ENCODE results near the gene GRK4.

The GRK4 gene

DNA sequence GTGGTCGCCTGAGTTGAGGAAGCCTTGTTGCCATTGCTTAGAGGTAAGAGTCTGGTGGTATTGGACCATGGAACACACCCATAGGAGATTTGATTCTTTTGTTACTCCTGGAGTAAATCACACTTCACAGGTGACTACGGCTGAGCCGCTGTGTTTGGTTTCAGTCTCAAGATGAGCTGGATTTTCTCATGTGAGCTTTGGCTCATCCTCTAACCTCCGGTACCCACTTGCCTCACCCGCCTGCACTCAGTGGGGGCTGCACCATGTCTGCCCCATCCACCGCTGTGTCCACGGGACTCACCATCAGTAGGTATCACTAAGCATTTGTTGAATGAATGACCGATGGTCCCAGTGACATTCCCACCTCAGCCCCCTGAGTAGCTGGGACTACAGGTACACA lies 58.3 kb downstream of the GRK4 start:
- H3K9me3 ChIP-seq (replicated peaks in 1 of 2; ENCODE audit: control insufficient read depth in 2 of 2, insufficient read depth in 1 of 2, low read depth in 1 of 2, low read length in 2 of 2): peaks cover 2 to 7% of the 10 kb centered on the region in 2 donors
- H2BK5ac ChIP-seq (ENCODE audit: low read length): no peak overlapping the region
- no peak for DNase-seq (ENCODE audit: low spot score)
- H3K4ac ChIP-seq (ENCODE audit: low read length): no peak overlapping the region
- no peak overlapping the region for H2BK120ac ChIP-seq (ENCODE audit: low read depth, low read length)
- no peak overlapping the region for H2AK5ac ChIP-seq (ENCODE audit: low read depth, low read length)
- WGBS, 2 donors (ENCODE audit: extremely low coverage in 2 of 2, insufficient read length in 2 of 2, insufficient replicate concordance in 1 of 2): no CpG with 5 or more reads among the region's 8 CpGs
- H3K27me3 ChIP-seq (ENCODE audit: control insufficient read depth in 3 of 3, insufficient read depth in 3 of 3, low read depth in 1 of 3, low read length in 3 of 3): no peaks in the 10 kb centered on the region
- no peak overlapping the region for H3K14ac ChIP-seq (ENCODE audit: low read length)
- H4K8ac ChIP-seq (ENCODE audit: low read depth, low read length): no peak overlapping the region
- no peak overlapping the region for H2AFZ ChIP-seq (ENCODE audit: low read length)
- no peak overlapping the region for H2BK15ac ChIP-seq (ENCODE audit: low read length)
- H3K4me3 ChIP-seq (ENCODE audit: low read length in 2 of 2): no peak overlapping the region
- H3K27ac ChIP-seq (replicated peaks; ENCODE audit: low read length): no peak overlapping the region
- no peaks in the 10 kb centered on the region for H3K36me3 ChIP-seq (replicated peaks in 1 of 2; ENCODE audit: control insufficient read depth in 2 of 2, insufficient read depth in 2 of 2, low read length in 2 of 2)
- H3K9ac ChIP-seq (ENCODE audit: low read depth, low read length, poor library complexity): no peak overlapping the region
- no peak overlapping the region for H2BK12ac ChIP-seq (ENCODE audit: low read length)
- H3K79me1 ChIP-seq (ENCODE audit: low read depth, low read length): no peaks in the 10 kb centered on the region
- no peak overlapping the region for H3K4me2 ChIP-seq (ENCODE audit: insufficient read depth, low read length, poor library complexity, severe bottlenecking)
- no peaks in the 10 kb centered on the region for H3K4me1 ChIP-seq (ENCODE audit: control insufficient read depth in 2 of 2, insufficient read depth in 1 of 2, low read depth in 1 of 2, low read length in 2 of 2)
- H3K23ac ChIP-seq (ENCODE audit: low read depth, low read length, poor library complexity): no peak overlapping the region
- H3K18ac ChIP-seq (ENCODE audit: low read length): no peak overlapping the region
- H4K91ac ChIP-seq (ENCODE audit: low read depth, low read length, poor library complexity): no peak overlapping the region

DNA sequence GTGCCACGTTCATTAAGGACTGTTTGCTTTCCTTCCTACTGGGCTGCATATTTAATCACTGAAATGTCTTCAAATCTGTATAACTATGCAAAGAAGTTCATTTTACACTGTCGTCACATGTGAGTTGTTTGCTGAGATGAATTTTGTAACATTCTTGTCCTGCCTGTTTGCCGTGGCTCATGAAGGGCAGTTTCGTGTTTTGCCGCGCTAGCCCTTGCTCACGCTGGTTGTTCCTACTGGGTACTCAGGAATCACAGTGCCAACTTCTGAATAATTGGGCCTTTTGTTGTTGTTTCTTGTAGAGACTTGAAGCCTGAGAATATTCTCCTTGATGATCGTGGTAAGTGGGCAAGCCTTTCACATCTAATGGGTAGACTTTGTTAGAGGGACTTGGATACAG lies 58.7 kb downstream of the GRK4 start:
- H3K36me3 ChIP-seq (replicated peaks in 1 of 2; ENCODE audit: control insufficient read depth in 2 of 2, insufficient read depth in 2 of 2, low read length in 2 of 2): no peaks in the 10 kb centered on the region
- no peaks in the 10 kb centered on the region for H3K4me1 ChIP-seq (ENCODE audit: control insufficient read depth in 2 of 2, insufficient read depth in 1 of 2, low read depth in 1 of 2, low read length in 2 of 2)
- no peak overlapping the region for H3K9ac ChIP-seq (ENCODE audit: low read depth, low read length, poor library complexity)
- H4K91ac ChIP-seq (ENCODE audit: low read depth, low read length, poor library complexity): no peak overlapping the region
- WGBS, 2 donors (ENCODE audit: extremely low coverage in 2 of 2, insufficient read length in 2 of 2, insufficient replicate concordance in 1 of 2): no CpG with 5 or more reads among the region's 8 CpGs
- no peak for DNase-seq (ENCODE audit: low spot score)
- no peak overlapping the region for H3K27ac ChIP-seq (replicated peaks; ENCODE audit: low read length)
- no peak overlapping the region for H2BK12ac ChIP-seq (ENCODE audit: low read length)
- no peak overlapping the region for H2AFZ ChIP-seq (ENCODE audit: low read length)
- H2BK15ac ChIP-seq (ENCODE audit: low read length): no peak overlapping the region
- H2BK120ac ChIP-seq (ENCODE audit: low read depth, low read length): no peak overlapping the region
- H2BK5ac ChIP-seq (ENCODE audit: low read length): no peak overlapping the region
- no peak overlapping the region for H3K4me3 ChIP-seq (ENCODE audit: low read length in 2 of 2)
- no peak overlapping the region for H3K4ac ChIP-seq (ENCODE audit: low read length)
- H3K18ac ChIP-seq (ENCODE audit: low read length): no peak overlapping the region
- H3K14ac ChIP-seq (ENCODE audit: low read length): no peak overlapping the region
- no peaks in the 10 kb centered on the region for H3K79me1 ChIP-seq (ENCODE audit: low read depth, low read length)
- H3K27me3 ChIP-seq (ENCODE audit: control insufficient read depth in 3 of 3, insufficient read depth in 3 of 3, low read depth in 1 of 3, low read length in 3 of 3): no peaks in the 10 kb centered on the region
- peaks cover 2 to 7% of the 10 kb centered on the region in 2 donors for H3K9me3 ChIP-seq (replicated peaks in 1 of 2; ENCODE audit: control insufficient read depth in 2 of 2, insufficient read depth in 1 of 2, low read depth in 1 of 2, low read length in 2 of 2)
- H3K23ac ChIP-seq (ENCODE audit: low read depth, low read length, poor library complexity): no peak overlapping the region
- no peak overlapping the region for H2AK5ac ChIP-seq (ENCODE audit: low read depth, low read length)
- no peak overlapping the region for H3K4me2 ChIP-seq (ENCODE audit: insufficient read depth, low read length, poor library complexity, severe bottlenecking)
- H4K8ac ChIP-seq (ENCODE audit: low read depth, low read length): no peak overlapping the region

DNA sequence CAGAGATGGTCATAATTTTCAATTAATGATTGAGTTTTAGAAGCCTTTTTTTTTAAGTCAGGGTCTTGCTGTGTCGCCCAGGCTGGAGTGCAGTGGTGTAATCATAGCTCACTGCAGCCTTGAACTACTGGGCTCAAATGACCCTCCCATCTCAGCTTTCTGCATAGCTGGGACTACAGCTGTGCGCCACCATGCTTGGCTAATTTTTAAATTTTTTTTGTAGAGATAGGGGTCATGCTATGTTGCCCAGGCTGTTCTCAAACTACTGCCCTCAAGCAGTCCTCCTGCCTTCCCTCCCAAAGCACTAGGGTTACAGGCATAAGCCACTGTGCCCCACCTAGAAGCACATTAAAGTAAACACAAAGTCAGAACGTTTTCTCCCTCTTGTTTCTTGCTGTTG lies 59.3 kb downstream of the GRK4 start:
- H2BK5ac ChIP-seq (ENCODE audit: low read length): no peak overlapping the region
- peaks cover 2 to 7% of the 10 kb centered on the region in 2 donors for H3K9me3 ChIP-seq (replicated peaks in 1 of 2; ENCODE audit: control insufficient read depth in 2 of 2, insufficient read depth in 1 of 2, low read depth in 1 of 2, low read length in 2 of 2)
- no peaks in the 10 kb centered on the region for H3K79me1 ChIP-seq (ENCODE audit: low read depth, low read length)
- H3K27ac ChIP-seq (replicated peaks; ENCODE audit: low read length): no peak overlapping the region
- no peak overlapping the region for H4K8ac ChIP-seq (ENCODE audit: low read depth, low read length)
- no peaks in the 10 kb centered on the region for H3K36me3 ChIP-seq (replicated peaks in 1 of 2; ENCODE audit: control insufficient read depth in 2 of 2, insufficient read depth in 2 of 2, low read length in 2 of 2)
- no peak overlapping the region for H3K18ac ChIP-seq (ENCODE audit: low read length)
- no peak overlapping the region for H2BK12ac ChIP-seq (ENCODE audit: low read length)
- DNase-seq (ENCODE audit: low spot score): no peak
- no peaks in the 10 kb centered on the region for H3K4me1 ChIP-seq (ENCODE audit: control insufficient read depth in 2 of 2, insufficient read depth in 1 of 2, low read depth in 1 of 2, low read length in 2 of 2)
- H3K4ac ChIP-seq (ENCODE audit: low read length): no peak overlapping the region
- no peak overlapping the region for H2BK120ac ChIP-seq (ENCODE audit: low read depth, low read length)
- no peak overlapping the region for H3K23ac ChIP-seq (ENCODE audit: low read depth, low read length, poor library complexity)
- H2BK15ac ChIP-seq (ENCODE audit: low read length): no peak overlapping the region
- no peak overlapping the region for H2AFZ ChIP-seq (ENCODE audit: low read length)
- no peak overlapping the region for H3K14ac ChIP-seq (ENCODE audit: low read length)
- H3K9ac ChIP-seq (ENCODE audit: low read depth, low read length, poor library complexity): no peak overlapping the region
- no peak overlapping the region for H2AK5ac ChIP-seq (ENCODE audit: low read depth, low read length)
- no peak overlapping the region for H4K91ac ChIP-seq (ENCODE audit: low read depth, low read length, poor library complexity)
- WGBS, 2 donors (ENCODE audit: extremely low coverage in 2 of 2, insufficient read length in 2 of 2, insufficient replicate concordance in 1 of 2): no CpG with 5 or more reads among the region's 3 CpGs
- H3K27me3 ChIP-seq (ENCODE audit: control insufficient read depth in 3 of 3, insufficient read depth in 3 of 3, low read depth in 1 of 3, low read length in 3 of 3): no peaks in the 10 kb centered on the region
- no peak overlapping the region for H3K4me2 ChIP-seq (ENCODE audit: insufficient read depth, low read length, poor library complexity, severe bottlenecking)
- H3K4me3 ChIP-seq (ENCODE audit: low read length in 2 of 2): peak overlapping the region in 1 of 2 donors; percentile 37

GRCh38 chr4:3025881-3026280 lies 62.5 kb downstream of the GRK4 start:
- Histone ChIP-seq H3K36me3 (replicated peaks in 1 of 2; ENCODE audit: control insufficient read depth in 2 of 2, insufficient read depth in 2 of 2, low read length in 2 of 2) (no peaks in the 10 kb centered on the region), H3K4ac (ENCODE audit: low read length) (no peak overlapping the region)

More at GRCh38 chr4:3025881-3026280, 62.5 kb downstream of the GRK4 start:
- Histone ChIP-seq H3K23ac (ENCODE audit: low read depth, low read length, poor library complexity) (peak overlapping the region; percentile 34), H2AK5ac (ENCODE audit: low read depth, low read length) (no peak overlapping the region), H2BK15ac (ENCODE audit: low read length) (no peak overlapping the region), H2BK120ac (ENCODE audit: low read depth, low read length) (no peak overlapping the region), H3K27me3 (ENCODE audit: control insufficient read depth in 3 of 3, insufficient read depth in 3 of 3, low read depth in 1 of 3, low read length in 3 of 3) (no peaks in the 10 kb centered on the region), H3K9ac (ENCODE audit: low read depth, low read length, poor library complexity) (no peak overlapping the region), H3K4me1 (ENCODE audit: control insufficient read depth in 2 of 2, insufficient read depth in 1 of 2, low read depth in 1 of 2, low read length in 2 of 2) (no peaks in the 10 kb centered on the region), H3K18ac (ENCODE audit: low read length) (no peak overlapping the region), H2AFZ (ENCODE audit: low read length) (no peak overlapping the region), H3K79me1 (ENCODE audit: low read depth, low read length) (no peaks in the 10 kb centered on the region), H3K14ac (ENCODE audit: low read length) (no peak overlapping the region), H2BK5ac (ENCODE audit: low read length) (no peak overlapping the region), H2BK12ac (ENCODE audit: low read length) (no peak overlapping the region), H3K4me2 (ENCODE audit: insufficient read depth, low read length, poor library complexity, severe bottlenecking) (no peak overlapping the region), H4K91ac (ENCODE audit: low read depth, low read length, poor library complexity) (no peak overlapping the region), H3K4me3 (ENCODE audit: low read length in 2 of 2) (no peak overlapping the region), H3K9me3 (replicated peaks in 1 of 2; ENCODE audit: control insufficient read depth in 2 of 2, insufficient read depth in 1 of 2, low read depth in 1 of 2, low read length in 2 of 2) (peaks cover 2 to 7% of the 10 kb centered on the region in 2 donors), H4K8ac (ENCODE audit: low read depth, low read length) (no peak overlapping the region), H3K27ac (replicated peaks; ENCODE audit: low read length) (no peak overlapping the region)
- WGBS, 2 donors (ENCODE audit: extremely low coverage in 2 of 2, insufficient read length in 2 of 2, insufficient replicate concordance in 1 of 2): no CpG with 5 or more reads among the region's 21 CpGs
- DNase-seq (ENCODE audit: low spot score): no peak
